Adrenal gland (tissue), 12 donors: ENCODE results near the gene PARVA. TPM values are rescaled to one million over a fixed set of nuclear protein-coding genes. Genes with fewer than 3 reads are reported as not detected.

Experiments
- DNase-seq, 7 donors: peaks; one replicate each; pipeline ENCODE4 v3.0.0-alpha.2; 2019 to 2020
- H3K27ac ChIP-seq, 5 donors: fragments of 200-600 bp; sonication (generic) in 4 of 5; 1 replicate in 3 of 5; 2 replicates in 2 of 5; pipeline versions ENCODE4 v1.5.1 to v1.8.0; 2016 to 2020; ENCODE audit warnings: mild to moderate bottlenecking in 1 of 5
- H3K27me3 ChIP-seq: fragments of 200-600 bp; 2 replicates; pipeline ENCODE4 v1.8.0; 2021
- H3K36me3 ChIP-seq, 2 donors: fragments of 200-600 bp; replicated peaks in 1 of 2; 1 replicate in 1 of 2; 2 replicates in 1 of 2; pipeline versions ENCODE4 v1.5.1 to v1.8.0; 2018 to 2022
- H3K4me1 ChIP-seq, 2 donors: fragments of 200-600 bp; replicated peaks in 1 of 2; 1 replicate in 1 of 2; 2 replicates in 1 of 2; pipeline versions ENCODE4 v1.5.1 to v1.8.0; 2018 to 2021
- H3K4me3 ChIP-seq, 4 donors: fragments of 200-600 bp; sonication (generic) in 3 of 4; one replicate each; pipeline ENCODE4 v1.5.1; 2016 to 2018
- H3K9me3 ChIP-seq, 3 donors: fragments of 200-600 bp; sonication (generic) in 1 of 3; replicated peaks in 1 of 3; 1 replicate in 2 of 3; 2 replicates in 1 of 3; pipeline versions ENCODE4 v1.5.1 to v1.8.0; 2016 to 2021
- CTCF ChIP-seq, 6 experiments: fragments of 450-650 bp in 4 of 6; fragments of 200-600 bp in 2 of 6; sonication (generic) in 1 of 6; IDR thresholded peaks; 1 replicate in 5 of 6; 2 replicates in 1 of 6; pipeline versions ENCODE4 v1.5.1 to v1.8.0; 2016 to 2021; ENCODE audit warnings: antibody characterized with exemption in 6 of 6, mild to moderate bottlenecking in 2 of 6, moderate library complexity in 1 of 6
- POLR2A ChIP-seq, 2 donors: fragments of 450-650 bp; IDR thresholded peaks; one replicate each; pipeline ENCODE4 v1.6.1; 2017; ENCODE audit warnings: antibody characterized with exemption in 2 of 2, mild to moderate bottlenecking in 2 of 2, moderate library complexity in 1 of 2
- WGBS, 4 donors: extraction: QIAGEN DNeasy Blood & Tissue Kit in 2 of 4; methylation state at CpG; one replicate each; pipeline versions ENCODE4 v1.1.5 to v1.1.7; 2013 to 2017; 5-methylcytosine and 5-hydroxymethylcytosine counted together
- intact Hi-C, 2 donors: fragments of 100-400 bp; cut with DNase I; formaldehyde crosslinking; loops; one replicate each; pipeline versions ENCODE4 v1.14.1 to v1.15.0; 2022 to 2023
- polyA plus RNA-seq, 3 donors: library from polyadenylated mRNA; stranded (reverse); fragments of 200-250 nt in 2 of 3; fragments of 350-450 nt in 1 of 3; fragmentation: Illumina TruSeq in 1 of 3; extraction: RNeasy Lipid Tissue Mini Kit (QIAGEN cat#74804) in 1 of 3; gene quantifications; one replicate each; pipeline ENCODE4 v1.2.3, GENCODE V29; 2013 to 2014
- total RNA-seq, 9 donors: library from RNA; depleted of rRNA in 4 of 9; stranded (reverse); fragments of >200 nt in 4 of 9; fragments of 120-200 nt in 1 of 9; fragmentation: NEBNext Ultra II Directional in 1 of 9; extraction: Animal tissue kit (Norgen Biotek cat#: 25700) in 1 of 9; gene quantifications; one replicate each; pipeline versions ENCODE4 v1.1.0 to v1.2.4, GENCODE V29; 2013 to 2023
- donor health status: healthy with polysubstance abuse.
- donor health status: Bipolar disorder and iron deficiency.
- donor health status: DM: yes; HTN: yes; CAD: no.
- donor health status: DM: no; HTN: no; CAD: no.
- donor health status: DM: no; HTN: no; CAD: no.
- donor health status: DM: yes; HTN: yes; CAD: no.

Gene PARVA
- total and polyA plus RNA-seq, 12 donors, result 13.0 to 58.9 (median 31.4) TPM

GRCh38 chr11:12331239-12331874 lies 46.0 kb upstream of the PARVA start:
- Histone ChIP-seq H3K9me3 (no peaks in the 10 kb centered on the region), H3K27ac (peak overlapping the region in 1 of 5 donors; percentile 15), H3K4me1 (peaks cover 0 to 3% of the 10 kb centered on the region in 2 donors), H3K27me3 (no peaks in the 10 kb centered on the region), H3K36me3 (no peaks in the 10 kb centered on the region), H3K4me3 (no peak overlapping the region)
- peak; percentile 75 to 95 (median 86) for DNase-seq
- TF ChIP-seq CTCF (IDR thresholded peaks at IDR 0.05), result peak; percentile 65 to 88 (median 80)
- TF ChIP-seq POLR2A (IDR thresholded peaks at IDR 0.05), result no peak
- intact Hi-C loops, result loop anchor here (5.0 kb wide), 2 partner anchors 561 to 566 kb away; no protein-coding TSS in a partner anchor
- WGBS, 4 donors, result 12 to 17% (median 15%) methylated on average over 7 of the region's 7 CpGs

- Histone ChIP-seq H3K9me3 (no peaks in the 10 kb centered on the region), H3K4me3 (no peak overlapping the region), H3K27ac (no peak overlapping the region), H3K36me3 (no peaks in the 10 kb centered on the region), H3K27me3 (no peaks in the 10 kb centered on the region), H3K4me1 (no peaks in the 10 kb centered on the region)
- no peak for DNase-seq
- TF ChIP-seq CTCF (IDR thresholded peaks at IDR 0.05) (no peak), POLR2A (IDR thresholded peaks at IDR 0.05) (no peak)
- 67 to 75% (median 71%) methylated on average over 6 of the region's 6 CpGs for WGBS, 4 donors
- intact Hi-C loops, result no loop called here
These were observed 33.8 kb upstream of the PARVA start for GRCh38 chr11:12343526-12343925.

GRCh38 chr11:12353534-12353933 lies 23.8 kb upstream of the PARVA start:
- 56 to 92% (median 83%) methylated on average over 1 of the region's 1 CpG for WGBS, 4 donors
- H3K9me3 ChIP-seq, result no peaks in the 10 kb centered on the region
- no peaks in the 10 kb centered on the region for H3K36me3 ChIP-seq
- H3K4me3 ChIP-seq, result no peak overlapping the region
- H3K4me1 ChIP-seq, result no peaks in the 10 kb centered on the region
- H3K27ac ChIP-seq, result no peak overlapping the region
- TF ChIP-seq POLR2A (IDR thresholded peaks at IDR 0.05) (no peak), CTCF (IDR thresholded peaks at IDR 0.05) (no peak)
- H3K27me3 ChIP-seq, result no peaks in the 10 kb centered on the region
- no peak for DNase-seq
- intact Hi-C loops, result no loop called here

GRCh38 chr11:12354750-12355545 lies 22.4 kb upstream of the PARVA start:
- Histone ChIP-seq H3K27ac (no peak overlapping the region), H3K4me1 (no peaks in the 10 kb centered on the region), H3K36me3 (no peaks in the 10 kb centered on the region), H3K9me3 (no peaks in the 10 kb centered on the region), H3K27me3 (no peaks in the 10 kb centered on the region), H3K4me3 (no peak overlapping the region)
- 62 to 83% (median 70%) methylated on average over 7 to 9 of the region's 9 CpGs for WGBS, 4 donors
- intact Hi-C loops, result no loop called here
- no peak for DNase-seq
- TF ChIP-seq POLR2A (IDR thresholded peaks at IDR 0.05) (no peak), CTCF (IDR thresholded peaks at IDR 0.05) (no peak)
